GM19043 (cell line): ENCODE results near the gene MAP3K12.
"Not testable (repeated sequence)": the region's sequence is repeated elsewhere in the genome, so short reads cannot be mapped to it uniquely, and the experiment has no call there.

Experiments used
- ATAC-seq: cut with Tn5 transposase; IDR thresholded peaks from one replicate; pipeline ENCODE4 v1.9.1; 2021; ENCODE audit warnings: low read depth; ENCODE audit not compliant: unreplicated experiment

Gene MAP3K12

GRCh38 chr12:53450936-53451335, 48.3 kb downstream of the MAP3K12 start:
- ATAC-seq: no peak

- not testable (repeated sequence) for ATAC-seq
Observed at GRCh38 chr12:53444593-53445325, 54.5 kb downstream of the MAP3K12 start.

GRCh38 chr12:53443955-53444354, 55.3 kb downstream of the MAP3K12 start:
- no peak for ATAC-seq

GRCh38 chr12:53441040-53441833, 58.0 kb downstream of the MAP3K12 start, which contains the start of gene PRR13:
TSS of gene PRR13 (plus strand) at chr12:53441734. CDS start at chr12:53442715, 981 bp downstream.
- ATAC-seq: peak; percentile 95

GRCh38 chr12:53439582-53439981, 59.7 kb downstream of the MAP3K12 start:
- not testable (repeated sequence) for ATAC-seq

GRCh38 chr12:53435326-53435725, 63.9 kb downstream of the MAP3K12 start:
- not testable (repeated sequence) for ATAC-seq

GRCh38 chr12:53431187-53431586, 68.1 kb downstream of the MAP3K12 start:
- ATAC-seq: no peak

- no peak for ATAC-seq
Observed at GRCh38 chr12:53430116-53430515, 69.1 kb downstream of the MAP3K12 start.
